Mesendoderm (in vitro differentiated cells): ENCODE measurements around the gene PEX14.

ENCODE experiments used
- DNase-seq: peaks from one replicate; pipeline ENCODE4 v3.0.0; 2013
- H2AK5ac ChIP-seq: 2 replicates; pipeline ENCODE4 v1.6.1; 2013; ENCODE audit warnings: low read length, inconsistent platforms
- H2BK120ac ChIP-seq: 2 replicates; pipeline ENCODE4 v1.6.1; 2013; ENCODE audit warnings: low read depth, mild to moderate bottlenecking, low read length, moderate library complexity, mixed read lengths
- H2BK15ac ChIP-seq: replicated peaks from 2 replicates; pipeline ENCODE4 v1.6.1; 2013; ENCODE audit warnings: low read depth, mild to moderate bottlenecking, moderate library complexity
- H2BK5ac ChIP-seq: 2 replicates; pipeline ENCODE4 v1.6.1; 2013; ENCODE audit warnings: low read length, inconsistent platforms
- H3K18ac ChIP-seq: 2 replicates; pipeline ENCODE4 v1.6.1; 2013; ENCODE audit warnings: mild to moderate bottlenecking, low read length, mixed read lengths
- H3K23ac ChIP-seq: one replicate; pipeline ENCODE4 v1.6.1; 2013; ENCODE audit warnings: low read length
- H3K27ac ChIP-seq: 2 replicates; pipeline ENCODE4 v1.5.1; 2013; ENCODE audit warnings: low read depth, mild to moderate bottlenecking, inconsistent platforms, low read length, moderate library complexity
- H3K27me3 ChIP-seq: 2 replicates; pipeline ENCODE4 v1.6.1; 2013; ENCODE audit warnings: low read length, control low read depth, mild to moderate bottlenecking, inconsistent platforms; ENCODE audit not compliant: insufficient read depth, poor library complexity
- H3K36me3 ChIP-seq: 2 replicates; pipeline ENCODE4 v1.6.1; 2013; ENCODE audit warnings: low read length, inconsistent platforms; ENCODE audit not compliant: control insufficient read depth, insufficient read depth
- H3K4ac ChIP-seq: one replicate; pipeline ENCODE4 v1.6.1; 2013; ENCODE audit warnings: low read depth, mild to moderate bottlenecking, low read length, moderate library complexity
- H3K4me1 ChIP-seq: 2 replicates; pipeline ENCODE4 v1.6.1; 2013; ENCODE audit warnings: low read depth, low read length, inconsistent platforms; ENCODE audit not compliant: control insufficient read depth
- H3K4me2 ChIP-seq: 2 replicates; pipeline ENCODE4 v1.6.1; 2013; ENCODE audit warnings: low read length
- H3K4me3 ChIP-seq: 2 replicates; pipeline ENCODE4 v1.5.1; 2013; ENCODE audit warnings: mild to moderate bottlenecking, low read length
- H3K56ac ChIP-seq: one replicate; pipeline ENCODE4 v1.6.1; 2013; ENCODE audit warnings: low read length
- H3K79me1 ChIP-seq: 2 replicates; pipeline ENCODE4 v1.6.1; 2013; ENCODE audit warnings: low read length, inconsistent platforms
- H3K79me2 ChIP-seq: 2 replicates; pipeline ENCODE4 v1.6.1; 2013; ENCODE audit warnings: mild to moderate bottlenecking, low read length; ENCODE audit not compliant: control insufficient read depth, insufficient read depth
- H3K9ac ChIP-seq: 2 replicates; pipeline ENCODE4 v1.6.1; 2013; ENCODE audit warnings: low read length, inconsistent platforms
- H4K5ac ChIP-seq: one replicate; pipeline ENCODE4 v1.6.1; 2013; ENCODE audit warnings: low read length
- H4K8ac ChIP-seq: one replicate; pipeline ENCODE4 v1.6.1; 2013; ENCODE audit warnings: low read depth, mild to moderate bottlenecking, control low read depth, low read length, moderate library complexity
- WGBS: extraction: QIAGEN DNeasy Blood & Tissue Kit; methylation state at CpG from one replicate; pipeline ENCODE4 v1.1.7; 2013; ENCODE audit warnings: low lambda C conversion rate, missing lambda C conversion rate; ENCODE audit not compliant: insufficient coverage; ENCODE audit errors: extremely low coverage; 5-methylcytosine and 5-hydroxymethylcytosine counted together

Gene PEX14

GRCh38 chr1:10546896-10547295 lies 72.1 kb downstream of the PEX14 start:
- Histone ChIP-seq H3K56ac (peak overlapping the region; percentile 27), H3K9ac (no peak overlapping the region), H3K4me2 (no peak overlapping the region), H4K8ac (no peak overlapping the region), H3K4ac (no peak overlapping the region), H3K4me3 (no peak overlapping the region), H3K4me1 (peaks cover 2% of the 10 kb centered on the region), H2AK5ac (no peak overlapping the region), H3K23ac (no peak overlapping the region), H3K79me1 (peaks cover 4% of the 10 kb centered on the region), H2BK120ac (no peak overlapping the region), H3K18ac (no peak overlapping the region), H3K27me3 (peaks cover 2% of the 10 kb centered on the region), H3K27ac (no peak overlapping the region), H3K79me2 (no peaks in the 10 kb centered on the region), H2BK15ac (no peak overlapping the region), H3K36me3 (no peaks in the 10 kb centered on the region), H2BK5ac (no peak overlapping the region), H4K5ac (no peak overlapping the region)
- no peak for DNase-seq
- WGBS, result no CpG with 5 or more reads among the region's 1 CpG

DNA sequence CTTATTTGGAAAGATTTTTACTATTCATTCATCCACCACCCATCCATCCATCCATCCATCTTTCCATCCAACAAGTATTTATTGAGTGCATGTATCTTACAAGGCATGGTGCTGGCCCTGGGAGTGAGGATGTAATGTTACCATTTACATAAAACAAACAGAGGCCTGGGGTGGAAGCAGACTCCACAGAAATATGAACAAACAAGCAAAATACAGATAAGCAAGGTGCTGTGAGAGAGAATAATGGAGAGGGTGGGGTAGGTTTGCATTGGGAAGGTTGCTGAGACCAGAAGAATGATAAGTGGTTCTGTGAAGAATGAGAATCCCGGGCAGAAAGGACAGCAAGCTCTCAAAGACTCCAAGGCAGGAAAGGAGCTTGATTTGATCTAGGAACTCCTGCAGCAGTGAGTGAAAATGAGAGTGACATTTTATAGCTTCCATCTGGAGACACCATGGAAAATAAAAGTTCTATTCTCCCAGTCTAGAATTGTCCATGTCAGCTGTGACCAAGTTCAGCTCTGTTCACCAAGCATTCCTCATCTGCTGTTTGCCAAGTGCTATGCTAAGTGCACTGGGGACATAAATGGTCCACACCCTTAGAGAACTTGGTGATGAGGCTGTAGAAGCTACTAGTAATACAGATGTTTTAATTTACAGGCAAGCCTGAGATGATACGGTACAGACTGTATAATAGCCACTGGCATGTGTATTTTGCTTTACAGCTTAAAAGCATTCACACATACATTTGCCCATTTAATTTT lies 75.3 kb downstream of the PEX14 start:
- no peak overlapping the region for H3K4ac ChIP-seq
- no peak overlapping the region for H2BK15ac ChIP-seq
- H3K4me3 ChIP-seq, result no peak overlapping the region
- H3K79me2 ChIP-seq, result no peaks in the 10 kb centered on the region
- no peak overlapping the region for H3K18ac ChIP-seq
- peaks cover 2% of the 10 kb centered on the region for H3K27me3 ChIP-seq
- no peak overlapping the region for H3K9ac ChIP-seq
- H3K27ac ChIP-seq, result no peak overlapping the region
- H2AK5ac ChIP-seq, result no peak overlapping the region
- H3K23ac ChIP-seq, result no peak overlapping the region
- peaks cover 10% of the 10 kb centered on the region for H3K79me1 ChIP-seq
- H3K4me2 ChIP-seq, result no peak overlapping the region
- H3K36me3 ChIP-seq, result no peaks in the 10 kb centered on the region
- DNase-seq, result no peak
- H3K56ac ChIP-seq, result no peak overlapping the region
- peaks cover 2% of the 10 kb centered on the region for H3K4me1 ChIP-seq
- H2BK5ac ChIP-seq, result no peak overlapping the region
- H4K5ac ChIP-seq, result no peak overlapping the region
- H2BK120ac ChIP-seq, result no peak overlapping the region
- H4K8ac ChIP-seq, result no peak overlapping the region
- no CpG with 5 or more reads among the region's 2 CpGs for WGBS

GRCh38 chr1:10553118-10553517 lies 78.4 kb downstream of the PEX14 start:
- Histone ChIP-seq H3K27ac (no peak overlapping the region), H3K36me3 (no peaks in the 10 kb centered on the region), H3K79me1 (peaks cover 6% of the 10 kb centered on the region), H3K4me1 (peaks cover 8% of the 10 kb centered on the region), H3K18ac (no peak overlapping the region), H3K23ac (peak overlapping the region; percentile 81), H3K56ac (no peak overlapping the region), H2BK15ac (no peak overlapping the region), H3K9ac (no peak overlapping the region), H4K8ac (no peak overlapping the region), H2BK5ac (no peak overlapping the region), H3K4me3 (no peak overlapping the region), H2BK120ac (no peak overlapping the region), H3K4ac (no peak overlapping the region), H4K5ac (no peak overlapping the region), H3K4me2 (no peak overlapping the region), H2AK5ac (no peak overlapping the region), H3K79me2 (no peaks in the 10 kb centered on the region), H3K27me3 (peaks cover 2% of the 10 kb centered on the region)
- DNase-seq, result no peak
- WGBS, result no CpG with 5 or more reads among the region's 10 CpGs

GRCh38 chr1:10555635-10556429 lies 81.1 kb downstream of the PEX14 start:
- Histone ChIP-seq H3K18ac (no peak overlapping the region), H4K5ac (no peak overlapping the region), H3K27ac (peak overlapping the region; percentile 32), H3K9ac (peak overlapping the region; percentile 22), H3K4me1 (peaks cover 8% of the 10 kb centered on the region), H3K36me3 (no peaks in the 10 kb centered on the region), H3K23ac (no peak overlapping the region), H4K8ac (no peak overlapping the region), H3K79me2 (no peaks in the 10 kb centered on the region), H3K4ac (no peak overlapping the region), H2BK15ac (no peak overlapping the region), H3K4me2 (no peak overlapping the region), H3K79me1 (peaks cover 6% of the 10 kb centered on the region), H3K4me3 (no peak overlapping the region), H2AK5ac (no peak overlapping the region), H2BK5ac (peak overlapping the region; percentile 29), H2BK120ac (no peak overlapping the region), H3K56ac (peak overlapping the region; percentile 26), H3K27me3 (no peaks in the 10 kb centered on the region)
- no CpG with 5 or more reads among the region's 20 CpGs for WGBS
- DNase-seq, result peak; percentile 79

DNA sequence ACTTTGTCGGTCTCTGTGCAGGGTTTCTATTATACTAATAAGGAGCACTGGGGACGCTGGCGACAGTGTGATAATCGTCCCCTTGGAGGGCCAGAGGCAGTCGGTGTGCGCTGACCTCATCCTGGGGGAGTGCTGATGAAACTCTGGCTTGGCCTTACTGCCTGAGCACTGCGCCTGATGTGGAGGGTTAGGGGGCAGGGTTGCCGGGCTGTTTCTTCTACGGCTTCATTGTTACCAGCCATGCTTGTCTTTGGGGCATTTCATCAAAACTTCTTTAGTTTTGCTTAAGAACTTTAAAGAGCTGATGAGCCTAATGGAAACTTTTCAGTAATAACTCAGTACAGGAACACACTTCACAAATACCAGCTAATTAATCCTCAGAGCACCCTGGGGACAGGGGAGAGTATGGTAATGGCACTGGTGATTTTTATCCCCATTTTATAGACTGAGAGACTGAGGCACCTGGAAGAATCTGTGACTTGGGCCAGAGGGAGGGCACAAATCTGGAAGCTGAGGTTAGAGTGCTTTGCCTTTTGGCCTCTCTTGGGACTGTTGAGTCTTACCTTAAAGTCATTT lies 81.8 kb downstream of the PEX14 start:
- DNase-seq, result peak; percentile 88
- Histone ChIP-seq H3K4me2 (no peak overlapping the region), H3K4ac (no peak overlapping the region), H2AK5ac (no peak overlapping the region), H3K18ac (peak overlapping the region; percentile 63), H2BK120ac (no peak overlapping the region), H3K4me1 (peaks cover 8% of the 10 kb centered on the region), H3K27ac (no peak overlapping the region), H3K4me3 (no peak overlapping the region), H3K36me3 (no peaks in the 10 kb centered on the region), H3K9ac (no peak overlapping the region), H3K27me3 (no peaks in the 10 kb centered on the region), H2BK15ac (no peak overlapping the region), H2BK5ac (no peak overlapping the region), H3K79me2 (no peaks in the 10 kb centered on the region), H3K56ac (no peak overlapping the region), H4K8ac (no peak overlapping the region), H3K23ac (no peak overlapping the region), H4K5ac (no peak overlapping the region), H3K79me1 (peaks cover 6% of the 10 kb centered on the region)
- no CpG with 5 or more reads among the region's 9 CpGs for WGBS
